B cell (primary cell): Measurements from ENCODE around the gene PLXNB2. TPM values are rescaled to one million over a fixed set of nuclear protein-coding genes. Genes with fewer than 3 reads are reported as not detected.

Experiments
- ATAC-seq: fragments of 200-7000 bp; cut with Tn5 transposase; one replicate; pipeline ENCODE4 v1.10.0; 2021; ENCODE audit warnings: low read depth, mild to moderate bottlenecking, moderate number of reproducible peaks, moderate library complexity
- CTCF ChIA-PET: fragments of 350-600 bp; sonication (Branson Sonifier 250); formaldehyde crosslinking; loops from one replicate; lab custom pipeline; 2021; ENCODE audit warnings: antibody characterized with exemption, inconsistent platforms; lab: Charles Lee
- POLR2A ChIA-PET: fragments of 350-600 bp; sonication (Branson Sonifier 250); formaldehyde crosslinking; loops from one replicate; lab custom pipeline; 2021; ENCODE audit warnings: antibody characterized with exemption; lab: Charles Lee
- DNase-seq: peaks from one replicate; pipeline ENCODE4 v3.0.0; 2013
- H2AFZ ChIP-seq: 2 replicates; pipeline ENCODE4 v1.6.1; 2012; ENCODE audit warnings: mild to moderate bottlenecking, low read depth, low read length; ENCODE audit not compliant: insufficient read depth, poor library complexity, severe bottlenecking
- H3K27ac ChIP-seq, 2 donors: 1 replicate in 1 of 2; 2 replicates in 1 of 2; pipeline ENCODE4 v1.5.1; 2012 to 2013; ENCODE audit warnings: low read length in 2 of 2, mild to moderate bottlenecking in 2 of 2, moderate library complexity in 1 of 2
- H3K27me3 ChIP-seq, 4 experiments: fragments of 200-600 bp in 1 of 4; sonication (generic) in 1 of 4; replicated peaks in 1 of 4; 1 replicate in 2 of 4; 2 replicates in 2 of 4; pipeline versions ENCODE4 v1.6.1 to v1.7.0; 2013 to 2016; ENCODE audit warnings: low read length in 3 of 4, mild to moderate bottlenecking in 2 of 4, mixed read lengths in 1 of 4, moderate library complexity in 1 of 4; ENCODE audit not compliant: insufficient read depth in 4 of 4, control insufficient read depth in 3 of 4; ENCODE audit errors: control extremely low read depth in 1 of 4
- H3K36me3 ChIP-seq, 2 experiments: replicated peaks in 1 of 2; 1 replicate in 1 of 2; 2 replicates in 1 of 2; pipeline versions ENCODE4 v1.6.1 to v1.7.1; 2013; ENCODE audit warnings: low read length in 1 of 2; ENCODE audit not compliant: insufficient read depth in 2 of 2, control insufficient read depth in 1 of 2; ENCODE audit errors: control extremely low read depth in 1 of 2, extremely low read depth in 1 of 2
- H3K4me1 ChIP-seq, 2 donors: fragments of 200-600 bp in 1 of 2; sonication (generic) in 1 of 2; 1 replicate in 1 of 2; 2 replicates in 1 of 2; pipeline versions ENCODE4 v1.5.1 to v1.6.1; 2013 to 2017; ENCODE audit warnings: low read length in 2 of 2; ENCODE audit not compliant: control insufficient read depth in 2 of 2, insufficient read depth in 2 of 2
- H3K4me2 ChIP-seq: replicated peaks from 2 replicates; pipeline ENCODE3; 2012; ENCODE audit warnings: mild to moderate bottlenecking, low read depth, low read length; ENCODE audit not compliant: poor library complexity, severe bottlenecking
- H3K4me3 ChIP-seq, 5 experiments: fragments of 200-600 bp in 1 of 5; sonication (generic) in 1 of 5; 1 replicate in 3 of 5; 2 replicates in 2 of 5; pipeline versions ENCODE4 v1.5.1 to v1.7.0; 2011 to 2016; ENCODE audit warnings: low read length in 4 of 5, mild to moderate bottlenecking in 4 of 5, low read depth in 2 of 5, control low read depth in 1 of 5, moderate library complexity in 1 of 5; ENCODE audit not compliant: insufficient read depth in 1 of 5; ENCODE audit errors: control extremely low read depth in 1 of 5, extremely low read depth in 1 of 5
- H3K79me2 ChIP-seq: fragments of 200-600 bp; sonication (generic); one replicate; pipeline ENCODE4 v1.6.0; 2016; ENCODE audit warnings: low read length; ENCODE audit not compliant: control insufficient read depth, insufficient read depth
- H3K9ac ChIP-seq: fragments of 200-600 bp; sonication (generic); 2 replicates; pipeline ENCODE4 v1.6.1; 2017; ENCODE audit warnings: mild to moderate bottlenecking, low read length, moderate library complexity
- H3K9me3 ChIP-seq, 3 donors: one replicate each; pipeline versions ENCODE4 v1.6.1 to v1.7.1; 2013; ENCODE audit warnings: low read length in 2 of 3; ENCODE audit not compliant: control insufficient read depth in 2 of 3, insufficient read depth in 1 of 3; ENCODE audit errors: control extremely low read depth in 1 of 3
- H4K20me1 ChIP-seq: 2 replicates; pipeline ENCODE4 v1.6.0; 2012; ENCODE audit warnings: mild to moderate bottlenecking, low read length; ENCODE audit not compliant: insufficient read depth, control insufficient read depth, poor library complexity, severe bottlenecking
- H3K27ac Mint-ChIP-seq: one replicate; pipeline ENCODE4 v1.8.0; 2021; ENCODE audit warnings: mixed read lengths
- H3K27me3 Mint-ChIP-seq: one replicate; pipeline ENCODE4 v1.8.0; 2021; ENCODE audit warnings: mixed read lengths
- H3K4me1 Mint-ChIP-seq: one replicate; pipeline ENCODE4 v1.8.0; 2021; ENCODE audit warnings: mixed read lengths
- H3K4me3 Mint-ChIP-seq: one replicate; pipeline ENCODE4 v1.8.0; 2021; ENCODE audit warnings: mixed read lengths
- H3K9me3 Mint-ChIP-seq: one replicate; pipeline ENCODE4 v1.8.0; 2022; ENCODE audit warnings: mixed read lengths; ENCODE audit not compliant: insufficient read depth
- EZH2 ChIP-seq: IDR thresholded peaks from 2 replicates; pipeline ENCODE4 v1.6.1; 2012; ENCODE audit warnings: borderline replicate concordance, low read depth, mild to moderate bottlenecking, moderate library complexity, low read length; ENCODE audit not compliant: insufficient read depth, poor library complexity, severe bottlenecking
- WGBS: methylation state at CpG from one replicate; pipeline ENCODE4 v1.1.5; 2013; ENCODE audit warnings: missing lambda C conversion rate; ENCODE audit not compliant: insufficient coverage; 5-methylcytosine and 5-hydroxymethylcytosine counted together
- intact Hi-C: fragments of 100-400 bp; cut with micrococcal nuclease; formaldehyde crosslinking; loops from one replicate; pipeline ENCODE4 v1.10.0; 2022
- polyA plus RNA-seq: library from polyadenylated mRNA; depleted of rRNA; stranded (reverse); fragments of >200 nt; gene quantifications from 2 replicates; pipeline ENCODE4 v1.2.3, GENCODE V29; 2012
- total RNA-seq, 2 donors: library from RNA; stranded (reverse); fragments of 120-200 nt in 1 of 2; gene quantifications; 1 replicate in 1 of 2; 2 replicates in 1 of 2; pipeline versions ENCODE4 v1.2.3 to v1.2.4, GENCODE V29; 2013 to 2022
- TF ChIP-seq, protein P1 (sequence below): fragments of 200-600 bp; IDR thresholded peaks from one replicate; pipeline ENCODE4 v1.8.0; 2022; ENCODE audit warnings: antibody characterized with exemption, mild to moderate bottlenecking

PLXNB2 gene
- total and polyA plus RNA-seq, 2 donors (not counting 1 experiment from before 2014, with no cell fraction given), result 5.2 to 31.4 TPM

- no peaks in the 10 kb centered on the region for H3K27me3 Mint-ChIP-seq
- ChIA-PET POLR2A (interaction anchor here (1.1 kb wide), 1 partner anchor 28 kb away, joined by 4 read pairs; no protein-coding TSS in a partner anchor), CTCF (no interaction called here)
- no peaks in the 10 kb centered on the region for H3K4me1 Mint-ChIP-seq
- TF ChIP-seq, protein P1, sequence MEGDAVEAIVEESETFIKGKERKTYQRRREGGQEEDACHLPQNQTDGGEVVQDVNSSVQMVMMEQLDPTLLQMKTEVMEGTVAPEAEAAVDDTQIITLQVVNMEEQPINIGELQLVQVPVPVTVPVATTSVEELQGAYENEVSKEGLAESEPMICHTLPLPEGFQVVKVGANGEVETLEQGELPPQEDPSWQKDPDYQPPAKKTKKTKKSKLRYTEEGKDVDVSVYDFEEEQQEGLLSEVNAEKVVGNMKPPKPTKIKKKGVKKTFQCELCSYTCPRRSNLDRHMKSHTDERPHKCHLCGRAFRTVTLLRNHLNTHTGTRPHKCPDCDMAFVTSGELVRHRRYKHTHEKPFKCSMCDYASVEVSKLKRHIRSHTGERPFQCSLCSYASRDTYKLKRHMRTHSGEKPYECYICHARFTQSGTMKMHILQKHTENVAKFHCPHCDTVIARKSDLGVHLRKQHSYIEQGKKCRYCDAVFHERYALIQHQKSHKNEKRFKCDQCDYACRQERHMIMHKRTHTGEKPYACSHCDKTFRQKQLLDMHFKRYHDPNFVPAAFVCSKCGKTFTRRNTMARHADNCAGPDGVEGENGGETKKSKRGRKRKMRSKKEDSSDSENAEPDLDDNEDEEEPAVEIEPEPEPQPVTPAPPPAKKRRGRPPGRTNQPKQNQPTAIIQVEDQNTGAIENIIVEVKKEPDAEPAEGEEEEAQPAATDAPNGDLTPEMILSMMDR, result no peak
- TF ChIP-seq EZH2, result no peak
- no peaks in the 10 kb centered on the region for H3K27me3 ChIP-seq
- intact Hi-C loops, result no loop called here
- no peak overlapping the region for H3K27ac ChIP-seq
- peaks cover 0 to 3% of the 10 kb centered on the region in 2 donors for H3K4me1 ChIP-seq
- H3K4me3 Mint-ChIP-seq, result no peak overlapping the region
- DNase-seq (no peak), ATAC-seq (no peak)
- no peaks in the 10 kb centered on the region for H3K79me2 ChIP-seq
- H3K36me3 ChIP-seq, result no peaks in the 10 kb centered on the region
- H3K4me3 ChIP-seq, result no peak overlapping the region
- H3K4me2 ChIP-seq, result no peak overlapping the region
- H3K9me3 Mint-ChIP-seq, result no peaks in the 10 kb centered on the region
- H3K27ac Mint-ChIP-seq, result no peak overlapping the region
- no peaks in the 10 kb centered on the region for H4K20me1 ChIP-seq
- H3K9ac ChIP-seq, result no peak overlapping the region
- H3K9me3 ChIP-seq, result peaks cover 0 to 4% (median 0%) of the 10 kb centered on the region in 3 donors
- WGBS, result 96% methylated on average over 21 of the region's 21 CpGs
- no peak overlapping the region for H2AFZ ChIP-seq
These were observed 29.0 kb downstream of the PLXNB2 start for GRCh38 chr22:50278461-50278860.

- Mint-ChIP-seq H3K4me3 (no peak overlapping the region), H3K4me1 (peaks cover under 1% of the 10 kb centered on the region), H3K27ac (no peak overlapping the region), H3K9me3 (no peaks in the 10 kb centered on the region), H3K27me3 (no peaks in the 10 kb centered on the region)
- Histone ChIP-seq H2AFZ (no peak overlapping the region), H3K4me3 (no peak overlapping the region), H3K36me3 (no peaks in the 10 kb centered on the region), H4K20me1 (no peaks in the 10 kb centered on the region), H3K9me3 (peaks cover 0 to 4% (median 0%) of the 10 kb centered on the region in 3 donors), H3K27me3 (no peaks in the 10 kb centered on the region), H3K9ac (no peak overlapping the region), H3K27ac (no peak overlapping the region), H3K4me2 (no peak overlapping the region), H3K4me1 (peaks cover 0 to 3% of the 10 kb centered on the region in 2 donors), H3K79me2 (no peaks in the 10 kb centered on the region)
- no peak for ATAC-seq
- intact Hi-C loops, result no loop called here
- POLR2A ChIA-PET, result no interaction called here
- TF ChIP-seq, protein P1, result no peak
- TF ChIP-seq EZH2, result no peak
- CTCF ChIA-PET, result interaction anchor here (2.9 kb wide), 1 partner anchor 48 kb away, joined by 67 read pairs; the partner anchor contains the start of gene DENND6B
- WGBS, result 88% methylated on average over 21 of the region's 25 CpGs
- DNase-seq, result no peak
These were observed 29.7 kb downstream of the PLXNB2 start for GRCh38 chr22:50277761-50278160.
